NCI-H748 (cell line): ENCODE measurements around the gene USHBP1.
A peak's percentile ranks its signal among the peaks of the same experiment; 100 is the strongest.

ENCODE experiments used
- DNase-seq: peaks from one replicate; lab custom pipeline; 2025; ENCODE audit not compliant: unreplicated experiment; lab: John Stamatoyannopoulos, UW

Gene USHBP1

DNA sequence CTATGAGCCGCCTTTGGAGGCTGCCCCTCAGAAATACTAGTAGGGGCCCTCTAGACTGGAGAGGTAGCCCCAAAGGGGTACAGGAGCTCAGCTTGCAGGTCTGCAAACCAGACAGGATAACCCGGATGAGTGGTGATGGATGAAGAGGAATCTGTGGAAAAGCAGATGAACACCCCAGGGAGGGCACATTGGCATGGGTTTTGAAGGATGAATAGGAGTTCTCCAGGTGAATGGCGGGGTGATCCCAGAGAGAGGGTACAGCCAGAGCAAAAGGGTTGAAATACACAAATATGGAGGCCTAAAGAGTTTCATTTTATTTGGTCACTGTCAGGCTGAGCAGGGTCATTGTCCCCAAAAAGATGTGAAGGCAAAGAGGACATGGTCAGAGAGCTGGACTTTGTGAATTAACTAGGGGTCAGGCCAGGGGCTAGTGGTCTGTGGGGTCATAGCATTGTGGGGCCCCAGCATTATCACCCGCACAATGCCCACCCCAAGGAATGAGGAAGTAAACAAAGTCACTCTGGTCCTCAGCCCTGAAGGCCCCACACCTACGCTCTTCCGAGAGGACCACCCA, 23.6 kb downstream of the USHBP1 start:
- no peak for DNase-seq

- no peak for DNase-seq
Measured at GRCh38 chr19:17240062-17240752, 24.3 kb downstream of the USHBP1 start.

DNA sequence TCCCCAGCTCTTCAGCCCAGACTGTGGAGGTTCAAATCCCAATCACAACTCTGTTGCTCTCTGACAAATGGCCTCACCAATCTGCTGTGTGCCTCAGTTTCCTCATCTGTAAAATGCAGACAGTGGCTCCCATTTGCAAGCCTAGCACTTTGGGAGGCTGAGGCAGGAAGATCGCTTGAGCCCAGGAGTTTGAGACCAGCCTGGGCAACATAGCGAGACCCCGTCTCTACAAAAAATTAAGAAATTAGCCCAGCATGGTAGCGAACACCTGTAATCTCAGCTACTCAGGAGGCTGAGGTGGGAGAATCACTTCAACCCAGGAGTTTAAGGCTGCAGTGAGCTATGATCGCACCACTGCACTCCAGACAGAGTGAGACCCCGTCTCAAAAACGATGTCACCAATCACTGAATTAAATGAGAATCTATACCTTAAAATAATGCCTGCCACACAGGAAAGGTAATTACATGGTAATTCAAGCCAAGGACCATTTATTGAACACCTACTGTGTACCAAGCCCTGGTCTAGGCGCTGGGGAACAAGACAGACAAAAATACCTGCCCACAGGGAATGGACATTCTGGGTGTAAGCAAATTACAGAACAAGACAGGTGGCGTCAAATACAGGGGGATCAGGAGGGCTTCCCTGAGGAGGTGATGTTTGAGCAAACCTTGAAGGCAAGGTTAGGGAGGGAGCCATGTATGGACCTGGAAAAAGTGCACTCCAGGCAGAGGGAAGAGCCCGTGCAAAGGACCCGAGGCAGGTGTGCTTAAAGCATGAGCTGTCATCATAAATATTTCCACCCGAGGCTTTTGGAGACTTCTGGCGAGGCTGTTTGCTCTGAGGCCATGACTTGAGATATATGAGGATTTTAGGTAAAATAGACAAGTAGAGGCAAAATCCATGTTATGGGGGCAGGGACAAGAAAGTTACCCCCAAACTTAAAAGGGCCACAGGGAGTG, 26.5 kb downstream of the USHBP1 start:
- no peak for DNase-seq

- DNase-seq, result no peak
Measured at GRCh38 chr19:17236811-17237543, 27.6 kb downstream of the USHBP1 start.

DNA sequence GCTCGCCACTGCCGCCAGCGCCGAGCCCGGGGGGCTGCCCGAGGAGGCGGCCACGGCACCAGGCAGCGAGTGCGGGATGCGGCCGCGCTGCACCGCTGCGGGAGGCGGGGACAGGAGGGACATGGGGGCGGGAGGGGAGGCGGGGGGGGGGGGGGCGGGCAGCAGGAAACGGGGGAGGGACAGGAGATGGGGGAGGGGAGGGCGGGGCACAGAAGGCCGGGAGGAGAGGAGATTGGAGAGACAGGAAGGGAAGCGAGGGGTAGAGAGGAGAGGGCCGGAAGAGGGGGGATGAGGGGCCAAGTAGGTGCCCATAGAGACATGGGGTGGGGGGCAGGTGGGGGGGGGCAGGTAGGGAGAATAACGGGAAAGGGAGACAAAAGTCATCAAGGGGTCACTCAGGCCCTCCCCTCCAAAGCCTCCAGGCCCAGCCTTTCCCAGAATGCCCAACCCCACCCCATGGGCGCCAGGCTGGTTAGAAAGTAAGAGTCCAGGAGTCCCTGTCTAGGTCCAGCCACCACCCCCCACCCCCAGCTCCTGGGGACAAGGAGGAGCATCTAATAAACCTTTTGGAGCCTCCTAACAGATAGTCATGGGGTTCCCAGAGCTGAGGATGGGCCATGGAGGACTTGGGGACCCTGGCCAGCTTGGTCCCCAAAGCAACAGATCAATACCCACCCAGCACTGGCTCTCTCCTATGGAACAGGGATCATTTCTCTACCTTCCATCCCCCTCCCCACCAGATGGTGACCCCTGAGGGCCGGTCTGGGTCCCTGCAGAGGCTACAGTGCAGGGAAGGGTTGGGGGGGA, 28.4 kb downstream of the USHBP1 start:
- DNase-seq, result peak; percentile 32

DNA sequence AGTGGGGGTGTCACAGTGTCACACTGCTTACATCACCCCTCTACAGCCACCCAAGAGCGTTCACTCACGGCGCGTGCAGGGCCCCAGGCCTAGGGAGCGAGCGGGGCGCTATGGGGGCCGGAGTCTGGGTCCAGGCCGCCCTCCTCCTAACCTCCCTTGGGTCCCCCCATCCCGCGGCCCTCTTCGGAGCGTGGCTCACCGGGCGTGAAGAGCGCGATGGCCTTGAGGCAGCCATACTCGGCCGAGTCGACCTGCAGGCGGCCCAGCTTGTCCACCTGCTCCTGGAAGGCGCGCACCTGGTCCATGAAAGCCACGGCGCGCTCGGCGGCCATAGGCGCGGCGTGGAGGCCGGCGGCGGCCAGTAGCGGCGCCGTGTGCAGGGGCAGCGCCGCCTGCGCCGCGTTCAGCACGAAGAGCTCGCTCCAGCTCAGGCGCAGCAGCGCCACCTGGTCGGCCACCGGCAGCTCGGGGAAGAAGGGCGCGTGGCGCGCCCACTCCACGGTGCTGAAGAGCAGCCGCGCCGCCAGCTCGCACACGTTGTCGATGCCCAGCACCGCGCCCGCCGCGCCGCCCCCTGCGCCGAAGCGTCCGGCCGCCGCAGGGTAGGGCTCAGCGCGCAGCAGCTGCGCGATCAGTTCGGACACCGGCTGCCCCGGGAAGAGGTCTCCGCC, 29.1 kb downstream of the USHBP1 start:
- DNase-seq, result peak; percentile 79

DNA sequence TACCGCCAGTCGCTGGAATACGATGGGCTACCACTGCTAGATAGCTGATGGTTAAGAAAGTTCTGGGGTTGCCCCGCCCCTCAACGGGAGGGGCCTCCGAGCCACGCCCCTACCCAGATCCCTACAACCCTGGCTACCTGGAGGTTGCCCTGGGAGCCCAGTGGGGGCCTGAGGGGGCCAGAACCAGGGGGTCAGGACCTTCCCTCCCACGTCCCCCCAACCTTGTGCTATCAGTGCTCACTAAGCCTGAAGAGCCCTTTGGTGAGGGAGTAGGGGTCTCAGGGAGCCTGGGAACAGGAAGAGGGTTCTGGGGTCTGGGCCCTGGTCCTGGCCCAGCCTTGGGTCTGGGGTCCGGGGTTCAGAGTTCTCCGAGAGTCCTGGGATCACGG, 29.6 kb downstream of the USHBP1 start:
- DNase-seq, result peak; percentile 56

DNA sequence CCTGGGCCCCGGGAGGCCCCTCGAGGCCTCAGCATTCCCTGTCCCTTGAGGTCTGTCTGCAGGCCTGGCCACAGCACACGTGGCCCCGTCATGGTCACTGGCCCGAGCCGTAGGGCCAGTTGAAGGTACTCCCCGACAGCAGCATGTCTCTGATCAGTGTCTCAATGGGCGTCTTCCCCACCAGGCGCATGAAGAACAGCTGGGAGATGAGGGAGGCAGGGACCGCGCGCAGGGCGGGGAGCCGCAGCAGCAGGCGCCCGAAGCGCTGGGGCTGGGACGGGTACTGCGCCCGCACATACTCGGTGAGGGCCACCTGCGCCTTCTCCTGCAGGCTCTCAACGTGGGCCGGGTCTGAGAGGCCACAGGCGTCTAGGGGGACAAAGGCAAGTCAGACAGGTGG, 32.3 kb downstream of the USHBP1 start:
- DNase-seq, result no peak

- no peak for DNase-seq
Measured at GRCh38 chr19:17229890-17230289, 34.7 kb downstream of the USHBP1 start.

GRCh38 chr19:17227798-17228367, 36.7 kb downstream of the USHBP1 start:
- DNase-seq, result no peak

GRCh38 chr19:17226002-17226933, 38.3 kb downstream of the USHBP1 start, which contains the start of gene OCEL1:
TSS of gene OCEL1 (plus strand) at chr19:17226226. CDS start at chr19:17226248, 22 bp downstream.
- peak; percentile 95 for DNase-seq

DNA sequence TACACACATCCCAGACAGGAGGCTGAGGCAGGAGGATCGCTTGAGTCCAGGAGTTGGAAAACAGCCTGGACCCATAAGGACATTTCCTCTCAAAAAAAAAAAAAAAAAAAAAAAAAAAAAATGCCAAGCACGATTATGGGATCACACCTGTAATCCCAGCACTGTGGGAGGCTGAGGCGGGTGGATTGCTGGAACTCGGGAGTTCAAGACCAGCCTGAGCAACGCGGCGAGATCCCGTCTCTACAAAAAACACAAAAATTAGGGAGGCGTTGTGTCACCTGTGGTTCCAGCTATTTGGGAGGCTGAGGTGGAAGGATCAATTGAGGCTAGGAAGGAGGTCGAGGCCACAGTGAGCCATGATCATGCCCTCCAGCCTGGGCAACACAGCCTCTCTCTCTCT, 39.5 kb downstream of the USHBP1 start:
- no peak for DNase-seq

- DNase-seq, result no peak
Measured at GRCh38 chr19:17220207-17220758, 44.3 kb downstream of the USHBP1 start.

DNA sequence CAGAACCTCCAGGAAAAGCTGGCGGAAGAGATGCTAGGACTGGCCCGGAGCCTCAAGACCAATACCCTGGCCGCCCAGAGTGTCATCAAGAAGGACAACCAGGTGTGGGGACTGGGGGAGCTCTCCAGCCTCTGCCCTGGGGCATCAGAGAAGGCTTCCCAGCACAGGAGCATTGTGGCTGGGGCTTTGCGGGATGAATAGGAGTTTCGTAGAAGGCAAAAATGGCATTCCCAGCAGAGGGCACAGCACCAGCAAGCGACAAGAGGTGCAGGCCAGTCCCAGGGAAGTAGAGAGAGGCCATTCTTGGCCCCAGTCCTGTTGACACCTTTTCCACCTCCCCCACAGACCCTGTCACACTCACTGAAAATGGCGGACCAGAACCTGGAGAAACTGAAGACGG, 45.3 kb downstream of the USHBP1 start:
- no peak for DNase-seq

DNA sequence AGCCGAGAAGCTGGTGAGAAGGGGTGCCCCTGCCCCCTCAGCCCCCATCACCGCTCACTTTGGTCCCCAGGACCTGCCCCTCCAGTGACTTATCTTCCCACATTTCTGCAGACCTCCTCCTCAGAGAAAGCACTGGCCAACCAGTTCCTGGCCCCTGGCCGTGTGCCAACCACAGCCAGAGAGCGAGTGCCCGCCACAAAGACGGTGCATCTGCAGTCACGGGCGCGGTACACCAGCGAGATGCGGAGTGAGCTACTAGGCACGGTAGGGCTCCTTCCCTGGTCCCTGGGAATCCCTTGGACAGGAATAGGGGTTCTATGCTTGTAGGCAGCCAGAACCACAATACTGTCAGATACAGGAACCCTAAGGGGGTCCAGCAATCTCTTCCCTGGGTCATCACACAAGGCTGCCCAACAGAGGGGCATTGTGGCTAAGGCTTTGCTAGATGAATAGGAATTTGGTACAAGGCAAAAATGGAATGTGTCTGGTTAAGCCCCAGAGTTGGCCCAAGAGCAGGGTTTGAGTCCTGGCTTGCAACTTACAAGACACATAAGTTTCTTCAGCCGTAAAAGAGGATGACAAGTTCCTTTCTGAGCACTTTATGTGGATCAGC, 48.4 kb downstream of the USHBP1 start:
- peak; percentile 51 for DNase-seq

DNA sequence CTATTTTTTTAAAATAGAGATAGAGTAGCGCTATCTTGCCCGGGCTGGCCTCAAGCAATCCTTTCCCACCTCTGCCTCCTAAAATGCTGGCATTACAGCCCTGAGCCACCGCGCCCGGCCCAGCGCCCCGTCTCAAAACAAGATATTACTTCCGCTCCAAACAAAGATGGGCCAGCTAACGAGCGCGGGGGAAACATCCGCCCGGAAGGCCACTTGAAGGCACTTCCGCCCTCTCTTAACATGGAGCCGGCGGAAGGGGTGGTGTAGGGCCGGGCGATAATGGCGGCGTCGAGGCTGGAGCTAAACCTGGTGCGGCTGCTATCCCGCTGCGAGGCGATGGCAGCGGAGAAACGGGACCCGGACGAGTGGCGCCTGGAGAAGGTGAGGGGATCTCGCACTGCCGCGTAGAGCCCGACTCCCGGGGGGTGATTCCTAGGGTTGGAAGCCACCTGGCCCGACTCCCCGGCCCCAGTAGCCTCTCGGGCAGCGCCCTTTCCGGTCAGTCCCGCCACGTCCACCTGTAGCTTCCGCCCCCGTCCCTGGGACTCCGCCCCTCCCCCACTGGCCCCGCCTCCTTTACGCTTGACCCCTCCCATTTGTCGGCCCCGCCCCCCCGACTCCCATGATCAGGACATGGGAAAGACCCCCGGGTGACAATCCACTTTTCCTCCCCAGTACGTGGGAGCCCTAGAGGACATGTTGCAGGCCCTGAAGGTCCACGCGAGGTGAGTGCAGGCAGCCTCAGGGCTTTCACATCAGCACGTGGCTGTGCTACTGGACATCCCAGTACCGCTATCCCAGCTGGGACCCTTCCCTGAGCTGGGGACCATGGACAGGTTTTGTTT, 49.2 kb downstream of the USHBP1 start, which contains the start of gene USE1:
USE1 (plus strand) TSS at position 231 of the 845 bp plus-strand sequence; CDS start at position 280, 49 bp downstream.
- DNase-seq, result peak; percentile 92
